ENCODE data around the gene REC8. TPM values are rescaled to one million over a fixed set of nuclear protein-coding genes. Genes with fewer than 3 reads are reported as not detected.

REC8 gene
- total RNA-seq, 8 experiments from 2014 or later: 2.6 to 41.2 (median 23.5) TPM

- H3K27ac ChIP-seq: no peak overlapping the region
- 77 to 100% (median 100%) methylated on average over 2 to 4 of the region's 5 CpGs; no CpG with 5 or more reads in 4 of the 10 experiments for WGBS, 10 experiments
- no peak for ATAC-seq (replicated peaks in 6 of 8)
Observed at GRCh38 chr14:24176599-24176998, 4.7 kb downstream of the REC8 start.

GRCh38 chr14:24177041-24177825, 5.4 kb downstream of the REC8 start:
- WGBS, 10 experiments: 86 to 100% (median 90%) methylated on average over 4 to 8 of the region's 12 CpGs; no CpG with 5 or more reads in 7 of the 10 experiments
- in situ Hi-C loops (cut with MboI; ENCODE audit: low pct_unique_long_range_greater_than_20kb in 2 of 9, low sequenced_read_pairs in 9 of 9, unreplicated experiment in 9 of 9): no loop called here
- ATAC-seq (replicated peaks in 6 of 8): no peak
- H3K4me1 ChIP-seq (replicated peaks in 1 of 2): peaks cover 19 to 23% of the 10 kb centered on the region in 2 donors
- no peak overlapping the region for H3K27ac ChIP-seq
- no peak overlapping the region for H3K4me3 ChIP-seq

More at GRCh38 chr14:24176599-24176998, 4.7 kb downstream of the REC8 start:
- in situ Hi-C loops (cut with MboI; ENCODE audit: low pct_unique_long_range_greater_than_20kb in 2 of 9, low sequenced_read_pairs in 9 of 9, unreplicated experiment in 9 of 9): no loop called here
- Histone ChIP-seq H3K4me3 (no peak overlapping the region), H3K4me1 (replicated peaks in 1 of 2) (peaks cover 19 to 23% of the 10 kb centered on the region in 2 donors)

GRCh38 chr14:24177891-24178290, 6.0 kb downstream of the REC8 start:
- Histone ChIP-seq H3K27ac (no peak overlapping the region), H3K4me3 (no peak overlapping the region), H3K4me1 (replicated peaks in 1 of 2) (peaks cover 19 to 23% of the 10 kb centered on the region in 2 donors)
- whole genome bisulfite sequencing, 10 experiments: 87% methylated on average over 4 of the region's 14 CpGs; no CpG with 5 or more reads in 9 of the 10 experiments
- ATAC-seq (replicated peaks in 6 of 8): no peak
- in situ Hi-C loops (cut with MboI; ENCODE audit: low pct_unique_long_range_greater_than_20kb in 2 of 9, low sequenced_read_pairs in 9 of 9, unreplicated experiment in 9 of 9): no loop called here

- peak overlapping the region in 1 of 2 donors; percentile 87 for H3K27ac ChIP-seq
- no peak overlapping the region for H3K4me3 ChIP-seq
- no peak for ATAC-seq (replicated peaks in 6 of 8)
- H3K4me1 ChIP-seq (replicated peaks in 1 of 2): peaks cover 19 to 23% of the 10 kb centered on the region in 2 donors
- 60 to 100% (median 79%) methylated on average over 1 to 5 of the region's 12 CpGs; no CpG with 5 or more reads in 6 of the 10 experiments for WGBS, 10 experiments
- in situ Hi-C loops (cut with MboI; ENCODE audit: low pct_unique_long_range_greater_than_20kb in 2 of 9, low sequenced_read_pairs in 9 of 9, unreplicated experiment in 9 of 9): no loop called here
Observed at GRCh38 chr14:24178399-24179178, 6.7 kb downstream of the REC8 start.

- peak overlapping the region; percentile 87 to 89 for H3K27ac ChIP-seq
- in situ Hi-C loops (cut with MboI; ENCODE audit: low pct_unique_long_range_greater_than_20kb in 2 of 9, low sequenced_read_pairs in 9 of 9, unreplicated experiment in 9 of 9): no loop called here
Observed at GRCh38 chr14:24179294-24179960, 7.5 kb downstream of the REC8 start.

GRCh38 chr14:24179961-24180796, 8.3 kb downstream of the REC8 start:
- Histone ChIP-seq H3K27ac (peak overlapping the region; percentile 87 to 89), H3K4me3 (no peak overlapping the region), H3K4me1 (replicated peaks in 1 of 2) (peaks cover 19 to 23% of the 10 kb centered on the region in 2 donors)
- in situ Hi-C loops (cut with MboI; ENCODE audit: low pct_unique_long_range_greater_than_20kb in 2 of 9, low sequenced_read_pairs in 9 of 9, unreplicated experiment in 9 of 9): no loop called here
- peak; percentile 43 to 89 (median 86) for ATAC-seq (replicated peaks in 6 of 8)
- 60 to 100% (median 72%) methylated on average over 1 to 5 of the region's 18 CpGs; no CpG with 5 or more reads in 4 of the 10 experiments for WGBS, 10 experiments

More at GRCh38 chr14:24179294-24179960, 7.5 kb downstream of the REC8 start:
- WGBS, 10 experiments: 78 to 100% (median 100%) methylated on average over 1 to 5 of the region's 14 CpGs; no CpG with 5 or more reads in 5 of the 10 experiments
- ATAC-seq (replicated peaks in 6 of 8): peak in 2 of 8 experiments; percentile 0 to 1
- peaks cover 19 to 23% of the 10 kb centered on the region in 2 donors for H3K4me1 ChIP-seq (replicated peaks in 1 of 2)
- H3K4me3 ChIP-seq: no peak overlapping the region

GRCh38 chr14:24181371-24182077, 9.6 kb downstream of the REC8 start:
- H3K27ac ChIP-seq: no peak overlapping the region
- ATAC-seq (replicated peaks in 6 of 8): no peak
- no peak overlapping the region for H3K4me3 ChIP-seq
- in situ Hi-C loops (cut with MboI; ENCODE audit: low pct_unique_long_range_greater_than_20kb in 2 of 9, low sequenced_read_pairs in 9 of 9, unreplicated experiment in 9 of 9): no loop called here
- WGBS, 10 experiments: 73 to 100% (median 98%) methylated on average over 1 to 8 of the region's 19 CpGs; no CpG with 5 or more reads in 5 of the 10 experiments
- H3K4me1 ChIP-seq (replicated peaks in 1 of 2): peaks cover 19 to 23% of the 10 kb centered on the region in 2 donors

- ATAC-seq (replicated peaks in 6 of 8): no peak
- WGBS, 10 experiments: 80 to 100% (median 91%) methylated on average over 1 to 9 of the region's 14 CpGs; no CpG with 5 or more reads in 2 of the 10 experiments
- H3K27ac ChIP-seq: no peak overlapping the region
- no peak overlapping the region for H3K4me3 ChIP-seq
- in situ Hi-C loops (cut with MboI; ENCODE audit: low pct_unique_long_range_greater_than_20kb in 2 of 9, low sequenced_read_pairs in 9 of 9, unreplicated experiment in 9 of 9): no loop called here
- H3K4me1 ChIP-seq (replicated peaks in 1 of 2): peaks cover 19 to 25% of the 10 kb centered on the region in 2 donors
Observed at GRCh38 chr14:24182110-24182882, 10.4 kb downstream of the REC8 start.

- 89 to 93% (median 90%) methylated on average over 2 to 5 of the region's 15 CpGs; no CpG with 5 or more reads in 7 of the 10 experiments for WGBS, 10 experiments
Observed at GRCh38 chr14:24183014-24183481, 11.2 kb downstream of the REC8 start.

GRCh38 chr14:24184104-24184970, 12.5 kb downstream of the REC8 start:
- Histone ChIP-seq H3K27ac (no peak overlapping the region), H3K4me3 (no peak overlapping the region), H3K4me1 (replicated peaks in 1 of 2) (peaks cover 22 to 32% of the 10 kb centered on the region in 2 donors)
- ATAC-seq (replicated peaks in 6 of 8): no peak
- in situ Hi-C loops (cut with MboI; ENCODE audit: low pct_unique_long_range_greater_than_20kb in 2 of 9, low sequenced_read_pairs in 9 of 9, unreplicated experiment in 9 of 9): no loop called here
- WGBS, 10 experiments: 83 to 100% (median 89%) methylated on average over 1 to 5 of the region's 19 CpGs; no CpG with 5 or more reads in 6 of the 10 experiments

More at GRCh38 chr14:24183014-24183481, 11.2 kb downstream of the REC8 start:
- Histone ChIP-seq H3K4me1 (replicated peaks in 1 of 2) (peaks cover 24 to 30% of the 10 kb centered on the region in 2 donors), H3K4me3 (no peak overlapping the region), H3K27ac (no peak overlapping the region)
- in situ Hi-C loops (cut with MboI; ENCODE audit: low pct_unique_long_range_greater_than_20kb in 2 of 9, low sequenced_read_pairs in 9 of 9, unreplicated experiment in 9 of 9): no loop called here
- ATAC-seq (replicated peaks in 6 of 8): no peak

All from motor neuron (in vitro differentiated cells).